Suprapubic skin (tissue), 3 donors: Measurements from ENCODE around the gene TLE4.

Source experiments
- EP300 ChIP-seq: sonication (generic); formaldehyde crosslinking; IDR thresholded peaks from one replicate; pipeline ENCODE4 v1.6.1; 2017; ENCODE audit warnings: antibody characterized with exemption
- TF ChIP-seq, protein P1 (sequence below), 2 donors: fragments of 200-600 bp in 1 of 2; fragments of 450-650 bp in 1 of 2; sonication (generic) in 1 of 2; IDR thresholded peaks; one replicate each; pipeline ENCODE4 v1.5.1; 2016 to 2019; ENCODE audit warnings: antibody characterized with exemption in 2 of 2, mild to moderate bottlenecking in 1 of 2, moderate library complexity in 1 of 2

DNA sequence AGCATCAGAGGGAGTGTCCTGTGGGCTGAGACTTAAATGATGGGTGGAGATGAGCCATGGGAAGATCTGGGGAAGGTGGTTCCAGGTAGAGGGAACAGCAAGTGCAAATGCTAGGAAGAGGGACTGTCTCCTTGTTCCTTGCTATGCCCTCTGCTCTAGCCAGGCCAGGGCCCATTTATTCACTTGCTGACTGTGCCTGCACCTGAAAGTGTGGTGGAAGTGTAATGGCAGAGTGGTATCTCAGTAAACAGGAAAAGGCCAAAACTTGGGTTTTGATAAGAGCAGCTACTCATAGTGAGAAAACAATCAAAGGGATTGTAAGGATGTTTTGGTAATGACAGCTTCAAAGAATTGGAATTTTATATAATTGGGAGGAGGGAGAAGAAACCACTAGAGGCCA is 32.4 kb downstream of the TLE4 start:
- TF ChIP-seq, protein P1, sequence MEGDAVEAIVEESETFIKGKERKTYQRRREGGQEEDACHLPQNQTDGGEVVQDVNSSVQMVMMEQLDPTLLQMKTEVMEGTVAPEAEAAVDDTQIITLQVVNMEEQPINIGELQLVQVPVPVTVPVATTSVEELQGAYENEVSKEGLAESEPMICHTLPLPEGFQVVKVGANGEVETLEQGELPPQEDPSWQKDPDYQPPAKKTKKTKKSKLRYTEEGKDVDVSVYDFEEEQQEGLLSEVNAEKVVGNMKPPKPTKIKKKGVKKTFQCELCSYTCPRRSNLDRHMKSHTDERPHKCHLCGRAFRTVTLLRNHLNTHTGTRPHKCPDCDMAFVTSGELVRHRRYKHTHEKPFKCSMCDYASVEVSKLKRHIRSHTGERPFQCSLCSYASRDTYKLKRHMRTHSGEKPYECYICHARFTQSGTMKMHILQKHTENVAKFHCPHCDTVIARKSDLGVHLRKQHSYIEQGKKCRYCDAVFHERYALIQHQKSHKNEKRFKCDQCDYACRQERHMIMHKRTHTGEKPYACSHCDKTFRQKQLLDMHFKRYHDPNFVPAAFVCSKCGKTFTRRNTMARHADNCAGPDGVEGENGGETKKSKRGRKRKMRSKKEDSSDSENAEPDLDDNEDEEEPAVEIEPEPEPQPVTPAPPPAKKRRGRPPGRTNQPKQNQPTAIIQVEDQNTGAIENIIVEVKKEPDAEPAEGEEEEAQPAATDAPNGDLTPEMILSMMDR (IDR thresholded peaks at IDR 0.05): no peak
- no peak for TF ChIP-seq EP300
